Endodermal cell (in vitro differentiated cells): Measurements from ENCODE around the gene MIPEP. TPM values are rescaled to one million over a fixed set of nuclear protein-coding genes. Genes with fewer than 3 reads are reported as not detected.

Experiments
- DNase-seq: peaks from one replicate; pipeline ENCODE4 v3.0.0-alpha.2; 2017
- H3K27ac ChIP-seq: 2 replicates; pipeline ENCODE4 v1.5.1; 2013; ENCODE audit warnings: mild to moderate bottlenecking, low read depth, low read length, moderate library complexity
- H3K27me3 ChIP-seq: 2 replicates; pipeline ENCODE4 v1.6.1; 2013; ENCODE audit warnings: mild to moderate bottlenecking, low read length, moderate library complexity; ENCODE audit not compliant: insufficient read depth, control insufficient read depth, poor library complexity, severe bottlenecking
- H3K36me3 ChIP-seq: 2 replicates; pipeline ENCODE4 v1.7.0; 2013; ENCODE audit warnings: mild to moderate bottlenecking, low read length, moderate library complexity; ENCODE audit not compliant: control insufficient read depth, insufficient read depth
- H3K4me1 ChIP-seq: one replicate; pipeline ENCODE4 v1.7.0; 2013; ENCODE audit warnings: low read length; ENCODE audit not compliant: control insufficient read depth, insufficient read depth
- H3K4me3 ChIP-seq: 2 replicates; pipeline ENCODE4 v1.5.1; 2013; ENCODE audit warnings: mild to moderate bottlenecking, low read length, moderate library complexity
- H3K9ac ChIP-seq: 2 replicates; pipeline ENCODE4 v1.6.1; 2013; ENCODE audit warnings: mild to moderate bottlenecking, low read length, moderate library complexity; ENCODE audit not compliant: poor library complexity, severe bottlenecking; ENCODE audit errors: extremely low read depth
- H3K9me3 ChIP-seq: 2 replicates; pipeline ENCODE4 v1.6.1; 2013; ENCODE audit warnings: mild to moderate bottlenecking, low read length, moderate library complexity; ENCODE audit not compliant: control insufficient read depth
- H3K27ac Mint-ChIP-seq: 2 replicates; pipeline ENCODE4 v1.8.0; 2020; ENCODE audit warnings: mixed read lengths
- H3K27me3 Mint-ChIP-seq: 2 replicates; pipeline ENCODE4 v1.8.0; 2021; ENCODE audit warnings: mild to moderate bottlenecking, mixed read lengths; ENCODE audit not compliant: insufficient read depth
- H3K36me3 Mint-ChIP-seq: 2 replicates; pipeline ENCODE4 v1.8.0; 2020; ENCODE audit warnings: low read depth, mixed read lengths
- H3K4me1 Mint-ChIP-seq: 2 replicates; pipeline ENCODE4 v1.8.0; 2020; ENCODE audit warnings: mixed read lengths
- H3K4me3 Mint-ChIP-seq: 2 replicates; pipeline ENCODE4 v1.8.0; 2020; ENCODE audit warnings: mild to moderate bottlenecking, moderate library complexity, mixed read lengths
- H3K9me3 Mint-ChIP-seq: 2 replicates; pipeline ENCODE4 v1.8.0; 2020; ENCODE audit warnings: mild to moderate bottlenecking, mixed read lengths
- CTCF ChIP-seq: fragments of 200-600 bp; sonication (generic); conservative IDR thresholded peaks from 2 replicates; pipeline ENCODE4 v1.5.0; 2021; ENCODE audit warnings: antibody characterized with exemption, mild to moderate bottlenecking
- WGBS, 2 experiments: methylation state at CpG; one replicate each; pipeline versions ENCODE4 v1.1.5 to v1.1.7; 2013; ENCODE audit warnings: missing lambda C conversion rate in 2 of 2, mixed read lengths in 1 of 2; ENCODE audit not compliant: insufficient coverage in 1 of 2, insufficient read length in 1 of 2; 5-methylcytosine and 5-hydroxymethylcytosine counted together
- total RNA-seq, 2 donors: library from RNA; stranded (reverse); fragmentation: NEBNext Ultra II Directional in 1 of 2; extraction: Animal tissue kit (Norgen Biotek cat#: 25700) in 1 of 2; gene quantifications; 2 replicates in 1 of 2; 3 replicates in 1 of 2; pipeline ENCODE4 v1.2.1, GENCODE V29; 2021

Gene MIPEP
- total RNA-seq, 2 donors from 2014 or later = 23.1 to 23.9 TPM

DNA sequence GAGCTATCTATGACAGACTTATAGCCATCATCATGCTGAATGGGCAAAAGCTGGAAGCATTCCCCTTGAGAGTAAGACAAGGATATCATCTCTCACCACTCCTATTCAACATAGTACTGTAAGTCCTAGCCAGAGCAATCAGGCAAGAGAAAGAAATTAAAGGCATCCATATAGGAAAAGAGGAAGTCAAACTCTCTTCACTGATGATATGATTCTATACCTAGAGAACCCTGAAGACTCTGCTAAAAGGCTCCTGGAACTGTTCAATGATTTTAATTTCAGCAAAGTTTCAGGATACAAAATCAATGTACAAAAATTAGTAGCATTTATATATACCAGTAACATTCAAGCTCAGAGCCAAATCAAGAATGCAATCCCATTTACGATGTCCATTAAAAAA is 29.8 kb upstream of the MIPEP start:
- Histone ChIP-seq H3K27ac (no peak overlapping the region), H3K9ac (no peak overlapping the region), H3K36me3 (no peaks in the 10 kb centered on the region), H3K4me1 (no peaks in the 10 kb centered on the region), H3K4me3 (no peak overlapping the region), H3K27me3 (no peaks in the 10 kb centered on the region), H3K9me3 (no peaks in the 10 kb centered on the region)
- DNase-seq = no peak
- no peak for TF ChIP-seq CTCF
- Mint-ChIP-seq H3K9me3 (no peaks in the 10 kb centered on the region), H3K27me3 (peaks cover 3% of the 10 kb centered on the region), H3K27ac (no peak overlapping the region), H3K36me3 (no peaks in the 10 kb centered on the region), H3K4me1 (peaks cover 8% of the 10 kb centered on the region), H3K4me3 (no peak overlapping the region)
- WGBS, 2 experiments = 100% methylated on average over 1 of the region's 1 CpG; no CpG with 5 or more reads in 1 of the 2 experiments

GRCh38 chr13:23918208-23918607 is 29.0 kb upstream of the MIPEP start:
- no peak overlapping the region for H3K27ac ChIP-seq
- no peaks in the 10 kb centered on the region for H3K36me3 ChIP-seq
- TF ChIP-seq CTCF = no peak
- 87 to 90% methylated on average over 1 to 2 of the region's 2 CpGs for WGBS, 2 experiments
- DNase-seq = no peak
- peaks cover 8% of the 10 kb centered on the region for H3K4me1 Mint-ChIP-seq
- peaks cover 3% of the 10 kb centered on the region for H3K27me3 Mint-ChIP-seq
- no peaks in the 10 kb centered on the region for H3K9me3 ChIP-seq
- no peaks in the 10 kb centered on the region for H3K36me3 Mint-ChIP-seq
- H3K4me1 ChIP-seq = no peaks in the 10 kb centered on the region
- no peak overlapping the region for H3K4me3 ChIP-seq
- no peaks in the 10 kb centered on the region for H3K9me3 Mint-ChIP-seq
- H3K9ac ChIP-seq = no peak overlapping the region
- H3K27ac Mint-ChIP-seq = no peak overlapping the region
- H3K4me3 Mint-ChIP-seq = no peak overlapping the region
- H3K27me3 ChIP-seq = no peaks in the 10 kb centered on the region

DNA sequence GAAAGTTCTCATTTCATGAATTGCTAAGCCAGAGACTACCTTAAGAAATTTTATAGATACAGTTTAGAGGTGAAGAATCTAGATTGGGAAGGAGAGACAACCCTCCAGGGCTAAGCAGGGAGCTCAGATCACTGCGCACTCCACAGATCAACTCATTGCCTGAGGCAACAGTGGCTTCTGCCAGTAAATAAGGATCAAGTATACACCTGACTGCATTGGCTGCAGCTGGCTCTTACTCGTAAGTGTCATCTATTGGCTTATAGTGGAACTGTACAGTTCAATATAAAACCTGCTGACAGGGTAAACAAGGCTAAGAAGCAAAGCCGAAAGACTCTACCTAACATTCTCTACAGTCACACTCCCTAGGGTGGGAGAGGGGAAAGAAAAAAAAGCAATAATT is 26.1 kb upstream of the MIPEP start:
- Mint-ChIP-seq H3K36me3 (no peaks in the 10 kb centered on the region), H3K27me3 (peaks cover 3% of the 10 kb centered on the region), H3K27ac (no peak overlapping the region), H3K4me3 (no peak overlapping the region), H3K9me3 (no peaks in the 10 kb centered on the region), H3K4me1 (no peaks in the 10 kb centered on the region)
- WGBS, 2 experiments = 95% methylated on average over 2 of the region's 3 CpGs; no CpG with 5 or more reads in 1 of the 2 experiments
- H3K9ac ChIP-seq = no peak overlapping the region
- no peaks in the 10 kb centered on the region for H3K36me3 ChIP-seq
- no peak overlapping the region for H3K27ac ChIP-seq
- H3K9me3 ChIP-seq = no peaks in the 10 kb centered on the region
- no peak for TF ChIP-seq CTCF
- H3K4me3 ChIP-seq = no peak overlapping the region
- no peaks in the 10 kb centered on the region for H3K4me1 ChIP-seq
- no peaks in the 10 kb centered on the region for H3K27me3 ChIP-seq
- DNase-seq = no peak
